HG02884 (cell line): ENCODE results near the gene ARHGAP6.
A peak's percentile ranks its signal among the peaks of the same experiment; 100 is the strongest.
"Not testable (repeated sequence)": the region's sequence is repeated elsewhere in the genome, so short reads cannot be mapped to it uniquely, and the experiment has no call there.

Source experiments
- ATAC-seq: cut with Tn5 transposase; IDR thresholded peaks from one replicate; pipeline ENCODE4 v1.9.1; 2021; ENCODE audit warnings: mild to moderate bottlenecking, moderate library complexity; ENCODE audit not compliant: unreplicated experiment

Gene ARHGAP6

DNA sequence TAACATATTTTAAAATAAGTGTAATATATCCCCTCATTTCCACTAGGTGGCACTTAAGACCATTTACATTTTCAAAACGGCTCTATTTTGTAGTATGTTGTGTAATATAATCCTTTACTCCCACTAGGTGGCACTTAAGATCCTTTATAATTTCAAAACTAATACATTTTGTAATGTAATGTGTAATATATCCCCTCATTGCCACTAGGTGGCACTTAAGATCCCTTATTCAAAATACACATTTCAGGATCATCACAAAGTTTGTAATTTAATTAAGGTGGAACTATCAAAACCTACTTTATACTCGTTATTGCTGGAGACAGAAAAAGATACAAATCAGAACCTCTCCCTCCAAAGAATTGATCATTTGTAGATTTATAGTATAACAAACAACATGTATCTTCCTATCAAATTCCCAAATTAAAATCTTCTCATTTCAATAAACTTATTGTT is 132.5 kb downstream of the ARHGAP6 start:
- peak; percentile 84 for ATAC-seq

DNA sequence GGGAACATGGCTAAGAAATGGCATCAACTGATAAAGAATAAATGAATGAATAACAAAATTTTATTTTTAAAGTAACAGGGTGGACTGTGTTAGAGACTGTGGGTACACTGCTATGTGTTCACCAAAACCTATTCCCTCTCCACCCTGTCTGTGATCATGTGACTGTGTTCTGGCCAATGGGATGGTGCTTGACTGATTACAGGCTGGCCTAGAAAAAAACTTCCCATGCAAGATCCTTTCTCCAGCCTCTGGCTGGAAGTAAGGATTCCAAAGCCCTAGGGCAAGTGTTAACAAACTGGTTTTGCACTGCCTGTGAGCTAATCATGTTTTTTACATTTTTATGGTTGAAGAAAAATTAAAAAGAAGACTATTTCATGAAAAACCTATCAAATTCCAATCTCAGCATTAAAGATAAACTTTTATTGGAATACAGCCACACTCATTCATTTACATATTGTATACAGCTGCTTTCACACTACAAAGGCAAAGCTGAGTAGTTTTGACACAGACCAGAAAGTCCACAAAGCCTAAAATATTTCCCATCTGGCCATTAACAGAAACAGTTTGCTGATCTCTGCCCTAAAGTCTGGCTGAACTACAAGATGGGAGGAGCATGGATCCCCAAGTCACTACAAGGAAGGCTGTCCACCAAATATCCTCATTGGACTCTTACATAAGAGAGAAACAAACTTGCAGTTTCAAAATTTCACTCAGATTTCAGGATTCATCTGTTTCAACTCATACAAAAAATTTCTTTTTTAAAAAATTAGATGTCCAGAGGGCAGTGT is 133.2 kb downstream of the ARHGAP6 start:
- no peak for ATAC-seq

DNA sequence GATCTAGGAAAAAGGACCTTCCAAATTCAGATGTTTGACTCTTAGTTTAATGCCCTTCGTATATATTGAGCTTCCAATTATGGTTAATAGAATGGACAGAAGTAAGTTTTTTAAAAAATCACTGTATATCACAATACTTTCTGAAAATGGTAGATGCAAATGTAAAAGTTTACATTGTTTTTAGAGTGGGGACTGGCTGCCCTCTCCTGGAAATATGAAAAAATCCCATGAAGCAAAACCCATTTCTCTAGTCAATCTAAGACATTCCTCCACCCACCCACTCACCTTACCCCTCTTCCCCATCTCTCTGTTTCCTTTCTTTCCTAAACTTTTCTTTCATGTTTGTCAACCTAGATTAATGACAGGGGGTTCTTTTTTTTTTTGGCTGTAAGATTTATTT is 134.5 kb downstream of the ARHGAP6 start:
- ATAC-seq = no peak

DNA sequence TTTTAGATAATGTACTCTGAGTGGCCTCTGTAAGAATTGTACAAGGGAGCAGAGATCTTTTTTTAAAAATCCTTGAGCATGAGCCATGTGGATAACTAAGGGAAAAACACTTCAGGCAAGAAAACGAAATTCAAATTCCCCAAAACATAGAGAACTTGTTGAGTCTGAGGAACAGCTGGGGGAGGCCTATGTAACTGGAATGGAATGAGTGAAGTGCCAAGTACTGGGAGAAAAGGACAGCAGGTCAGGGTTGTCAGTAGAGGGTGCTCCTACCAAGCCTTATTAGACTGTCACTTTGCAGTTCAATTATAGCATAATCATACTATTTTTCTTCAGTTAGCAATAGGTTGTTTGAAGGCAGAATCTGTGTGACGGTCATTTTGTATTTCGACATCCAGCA is 135.1 kb downstream of the ARHGAP6 start:
- ATAC-seq = no peak

DNA sequence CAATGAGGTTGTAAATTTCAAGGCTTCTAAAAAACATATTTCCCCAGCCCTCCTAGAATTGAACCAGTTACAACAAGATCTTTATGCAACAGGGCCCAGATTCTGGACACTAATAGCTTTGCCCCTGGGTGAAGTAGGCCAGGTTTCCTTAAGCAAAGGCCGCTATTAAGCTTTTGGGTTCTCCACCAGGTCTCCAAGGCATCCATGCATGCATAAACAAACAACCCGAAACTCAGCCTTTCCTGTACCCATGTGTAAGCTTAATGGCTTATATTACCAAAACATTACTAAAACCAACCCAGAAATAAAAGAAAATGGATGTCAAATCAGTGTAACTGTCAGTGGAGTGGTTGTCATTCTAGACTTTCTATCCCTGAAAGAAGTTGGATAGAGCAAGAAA is 137.1 kb downstream of the ARHGAP6 start:
- ATAC-seq = no peak

DNA sequence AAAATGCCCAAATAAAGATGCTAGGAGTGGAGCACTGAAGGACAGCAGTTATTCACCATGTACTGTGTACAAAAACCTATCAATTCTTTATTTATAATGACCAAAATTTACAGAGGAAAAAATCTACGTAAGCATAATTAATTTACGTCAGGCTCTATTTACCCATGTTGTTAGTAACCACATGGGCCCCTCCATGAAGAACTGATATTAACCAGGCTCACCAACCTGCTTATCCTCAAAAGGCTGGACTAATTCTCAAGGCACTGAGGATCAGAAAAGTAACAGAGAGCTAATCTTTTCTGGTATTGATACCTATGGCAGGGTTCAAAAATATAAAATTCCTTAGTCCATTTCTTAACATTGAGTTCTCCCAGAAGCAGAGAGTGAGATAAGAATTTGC is 140.0 kb downstream of the ARHGAP6 start:
- no peak for ATAC-seq

DNA sequence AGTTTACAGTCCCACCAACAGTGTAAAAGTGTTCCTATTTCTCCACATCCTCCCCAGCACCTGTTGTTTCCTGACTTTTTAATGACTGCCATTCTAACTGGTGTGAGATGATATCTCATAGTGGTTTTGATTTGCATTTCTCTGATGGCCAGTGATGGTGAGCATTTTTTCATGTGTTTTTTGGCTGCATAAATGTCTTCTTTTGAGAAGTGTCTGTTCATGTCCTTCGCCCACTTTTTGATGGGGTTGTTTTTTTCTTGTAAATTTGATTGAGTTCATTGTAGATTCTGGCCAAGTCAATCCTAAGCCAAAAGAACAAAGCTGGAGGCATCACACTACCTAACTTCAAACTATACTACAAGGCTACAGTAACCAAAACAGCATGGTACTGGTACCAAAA is 146.5 kb downstream of the ARHGAP6 start:
- ATAC-seq = not testable (repeated sequence)

DNA sequence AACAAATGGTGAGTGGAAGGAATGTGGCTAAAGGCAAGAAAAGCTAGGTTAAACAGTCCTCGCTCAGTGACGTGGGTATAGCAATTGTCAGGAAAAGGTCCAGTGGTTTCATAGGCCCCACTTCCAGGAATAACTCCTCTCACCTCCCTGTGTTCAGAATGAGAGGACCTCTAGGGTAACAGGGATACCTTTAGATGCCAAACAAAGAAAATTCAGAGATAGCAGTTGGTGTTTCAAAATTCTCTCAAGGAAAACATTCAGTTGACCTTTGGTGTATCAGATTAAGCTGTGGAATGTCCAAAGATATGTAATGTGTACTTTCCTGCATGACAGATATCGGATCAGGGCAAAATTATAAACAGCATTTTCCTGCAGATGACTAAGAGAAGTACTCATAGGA is 155.9 kb downstream of the ARHGAP6 start:
- ATAC-seq = no peak

DNA sequence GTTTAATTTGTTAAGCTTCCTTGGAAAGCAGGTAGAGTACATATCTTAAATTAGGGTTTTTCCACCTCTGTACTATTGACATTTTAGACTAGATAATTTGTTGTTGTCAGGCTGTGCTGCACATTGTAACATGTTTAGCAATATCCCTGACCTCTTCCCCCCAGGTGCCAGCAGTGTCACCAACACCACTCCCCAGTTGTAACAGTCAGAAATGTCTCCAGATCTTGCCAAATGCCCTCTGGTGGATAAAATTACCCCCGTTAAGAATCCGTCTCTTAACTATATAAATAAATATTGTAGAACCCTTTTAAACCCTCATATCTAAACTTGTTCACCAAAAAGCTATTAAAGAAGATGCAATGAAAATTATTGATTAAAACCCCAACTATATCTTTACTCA is 161.5 kb downstream of the ARHGAP6 start:
- ATAC-seq = no peak

DNA sequence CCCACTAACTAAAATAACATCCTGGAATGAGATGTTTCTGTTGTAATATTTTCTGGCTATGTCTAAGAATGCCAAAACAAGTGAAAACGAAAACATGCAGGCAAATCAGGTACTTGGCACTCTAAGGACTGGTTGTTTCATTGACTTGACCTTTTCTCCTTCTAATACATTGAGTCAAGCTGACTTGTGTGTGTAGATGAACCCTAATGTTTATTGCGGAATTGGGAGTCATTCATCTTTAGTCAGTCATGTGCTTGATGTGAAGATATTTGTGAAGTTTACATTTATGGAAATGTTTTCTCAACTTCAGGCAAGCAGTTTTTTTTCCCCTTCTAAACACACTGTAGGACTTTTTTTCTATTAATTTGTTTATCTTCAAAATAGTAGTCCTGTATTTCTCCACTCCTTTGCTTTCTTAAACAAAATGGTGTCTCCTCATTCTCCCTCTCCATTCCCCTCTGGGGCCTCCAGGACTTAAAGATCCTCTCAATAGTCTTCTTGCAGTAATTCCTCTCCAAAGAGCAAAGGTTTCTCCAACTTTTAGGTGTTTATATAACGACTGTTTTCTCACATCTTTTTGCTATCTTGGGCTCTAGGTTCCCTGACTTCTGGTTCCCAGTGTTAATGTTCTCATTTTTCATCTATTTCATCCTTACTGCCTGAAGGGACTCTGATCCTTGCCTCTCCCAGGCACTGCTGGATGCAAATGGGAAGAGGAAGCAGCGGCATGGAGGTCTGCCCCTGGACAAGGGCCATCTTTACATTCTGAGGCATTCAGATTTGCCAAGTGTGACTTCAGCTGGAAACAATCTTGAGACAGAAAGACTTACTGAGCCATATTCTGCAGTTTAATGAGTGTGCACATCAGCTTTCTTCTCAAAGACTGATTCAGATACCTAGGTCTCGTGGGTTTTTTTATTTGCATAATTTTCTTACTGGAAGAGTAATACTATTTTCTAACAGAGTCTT is 166.4 kb downstream of the ARHGAP6 start:
- ATAC-seq = no peak

DNA sequence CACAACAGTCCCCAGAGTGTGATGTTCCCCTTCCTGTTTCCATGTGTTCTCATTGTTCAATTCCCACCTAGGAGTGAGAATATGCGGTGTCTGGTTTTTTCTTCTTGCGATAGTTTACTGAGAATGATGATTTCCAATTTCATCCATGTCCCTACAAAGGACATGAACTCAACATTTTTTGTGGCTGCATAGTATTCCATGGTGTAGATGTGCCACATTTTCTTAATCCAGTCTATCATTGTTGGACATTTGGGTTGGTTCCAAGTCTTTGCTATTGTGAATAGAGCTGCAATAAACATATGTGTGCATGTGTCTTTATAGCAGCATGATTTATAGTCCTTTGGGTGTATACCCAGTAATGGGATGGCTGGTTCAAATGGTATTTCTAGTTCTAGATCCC is 174.3 kb downstream of the ARHGAP6 start:
- not testable (repeated sequence) for ATAC-seq

DNA sequence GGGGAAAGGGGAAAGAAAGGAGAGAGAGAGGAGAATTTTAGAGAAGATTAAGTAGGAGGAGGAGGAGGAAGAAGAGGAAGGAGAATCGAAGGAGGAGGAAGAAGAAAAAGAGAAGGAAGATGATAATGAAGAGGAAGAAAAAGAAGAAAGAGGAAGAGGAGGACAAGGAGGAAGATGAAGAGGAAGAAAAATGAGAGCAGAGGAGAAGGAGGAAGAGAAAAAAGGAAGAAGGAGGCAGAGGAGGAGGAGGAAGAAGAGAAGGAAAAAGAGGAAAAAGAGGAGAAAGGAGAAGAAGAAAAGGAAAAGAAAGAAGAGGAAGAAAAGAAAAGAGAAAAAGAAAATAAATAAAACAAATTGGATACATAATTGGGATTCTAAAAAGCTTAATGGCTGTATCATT is 181.4 kb downstream of the ARHGAP6 start:
- no peak for ATAC-seq

DNA sequence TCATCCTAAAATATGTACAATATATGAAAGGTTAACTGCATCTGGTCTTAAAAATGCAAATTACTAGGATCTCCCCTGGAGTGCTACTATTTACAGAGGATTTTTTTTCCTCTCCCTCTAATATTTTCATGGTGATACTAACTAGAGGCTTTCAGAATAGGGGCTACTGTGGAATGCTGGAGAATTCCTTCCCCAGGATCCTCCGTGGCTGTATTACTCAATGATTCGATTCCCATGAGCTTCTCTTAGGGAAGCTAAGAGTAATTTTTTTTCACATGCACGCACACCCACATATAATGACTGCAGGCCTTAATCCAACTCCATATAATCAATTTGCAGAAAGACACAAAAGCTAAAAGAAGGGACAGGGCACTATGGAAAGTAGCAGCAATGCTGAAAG is 184.7 kb downstream of the ARHGAP6 start:
- ATAC-seq = no peak

DNA sequence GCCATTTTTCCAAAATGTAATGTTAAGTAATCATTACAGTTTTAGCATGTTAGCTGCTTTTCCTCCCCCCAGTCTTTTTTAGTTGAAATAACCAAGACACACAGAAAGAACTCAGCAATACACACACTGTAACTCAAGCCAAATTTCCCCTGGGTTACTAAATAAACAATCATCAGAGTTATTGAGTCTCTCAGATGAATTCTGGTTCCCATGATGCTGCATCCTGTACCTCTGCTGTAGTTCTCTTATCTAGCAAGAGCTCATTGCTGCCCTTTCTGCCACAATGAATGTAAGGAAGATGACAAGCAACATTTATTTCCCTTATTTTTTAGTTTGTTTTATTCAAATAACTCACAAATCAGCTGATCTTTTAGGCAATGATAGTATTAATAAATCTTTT is 185.1 kb downstream of the ARHGAP6 start:
- ATAC-seq = no peak

DNA sequence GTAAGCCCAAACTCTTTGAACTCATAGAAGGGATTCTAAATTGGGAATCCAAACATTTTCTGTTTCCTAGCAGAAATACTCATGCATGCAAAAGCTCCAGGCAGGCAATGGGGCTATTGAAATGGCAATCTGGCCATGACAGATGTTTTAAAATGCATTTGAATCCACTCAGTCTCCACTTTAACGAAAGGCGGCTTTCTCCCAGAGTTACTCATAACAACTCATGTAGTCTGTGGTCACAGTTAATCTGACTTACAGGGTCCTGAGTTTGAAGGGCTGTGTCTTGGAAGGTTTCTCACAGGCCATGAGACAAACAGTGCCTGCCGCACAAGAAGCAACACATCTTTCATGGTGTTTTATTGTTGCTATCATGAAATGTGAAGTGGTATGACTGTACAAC is 186.8 kb downstream of the ARHGAP6 start:
- no peak for ATAC-seq

DNA sequence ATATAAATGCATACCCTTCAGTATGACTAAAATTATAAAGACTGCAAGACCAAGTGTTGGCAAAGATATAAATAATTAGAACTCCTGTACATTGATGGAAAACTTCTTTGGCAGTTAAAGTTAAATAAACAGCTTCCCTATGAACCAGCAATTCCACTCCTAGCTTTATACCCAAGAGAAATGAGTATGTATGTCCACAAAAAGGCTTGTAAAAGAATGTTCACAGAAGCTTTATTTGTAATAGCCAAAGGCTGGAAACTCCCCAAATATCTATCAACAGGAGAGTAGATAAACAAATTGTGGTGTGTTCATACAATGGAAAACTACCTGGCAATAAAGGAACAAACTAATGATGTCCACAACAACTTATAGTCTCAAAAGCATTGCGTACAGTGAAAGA is 187.7 kb downstream of the ARHGAP6 start:
- ATAC-seq = no peak

DNA sequence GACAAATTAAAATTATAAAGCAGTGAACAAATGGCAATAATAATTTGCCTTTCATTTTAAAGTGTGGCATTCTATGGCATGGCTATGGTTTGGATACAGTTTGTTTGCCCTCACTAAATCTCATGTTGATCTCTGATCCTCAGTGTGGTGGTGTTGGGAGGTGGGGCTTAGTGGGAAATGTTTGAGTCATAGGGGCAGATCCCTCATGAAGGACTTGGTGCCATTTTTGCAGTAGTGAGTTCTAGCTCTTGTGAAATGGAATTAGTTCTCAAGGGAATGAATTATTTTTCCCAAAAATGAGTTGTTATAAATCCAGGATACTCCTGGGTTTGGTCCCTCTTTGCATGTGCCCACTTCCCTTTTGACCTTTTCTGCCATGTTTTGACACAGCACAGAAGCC is 191.1 kb downstream of the ARHGAP6 start:
- no peak for ATAC-seq

DNA sequence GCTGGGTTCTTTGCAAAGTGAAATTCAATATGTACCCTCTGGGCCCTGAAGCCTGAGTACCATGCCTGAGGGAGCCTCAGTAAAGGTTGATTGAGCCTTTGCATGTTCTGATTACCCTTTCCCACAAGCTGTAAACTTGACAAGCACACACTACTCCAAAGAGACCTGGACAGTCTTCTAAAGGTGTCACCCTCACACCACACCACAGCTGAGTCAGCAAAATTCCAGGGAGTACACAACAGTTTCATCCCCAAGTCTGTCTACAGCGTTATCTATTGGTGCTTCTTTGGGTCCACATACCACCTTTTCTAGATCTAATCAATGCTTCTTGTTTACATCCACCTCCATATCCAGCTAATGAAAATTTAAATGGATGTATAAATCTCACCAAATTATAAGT is 191.7 kb downstream of the ARHGAP6 start:
- ATAC-seq = no peak

DNA sequence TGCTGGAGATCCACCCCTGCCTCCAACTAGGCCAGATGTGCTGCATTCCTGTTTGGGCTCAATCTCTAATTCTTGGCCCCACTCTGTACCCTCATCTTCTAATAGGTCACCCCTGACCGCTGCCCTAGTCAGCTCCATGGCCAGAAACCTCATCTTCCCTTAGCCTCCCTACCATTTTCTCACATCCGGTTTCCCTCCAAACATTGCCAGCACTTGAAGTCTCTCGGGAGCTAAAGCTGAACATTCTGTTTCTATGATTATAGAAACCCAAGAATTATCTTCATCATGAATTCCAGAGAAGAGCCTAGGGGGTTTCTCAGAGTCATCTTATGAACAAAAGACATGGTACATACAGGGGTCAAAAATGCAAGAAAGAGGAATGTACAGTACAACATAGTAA is 192.8 kb downstream of the ARHGAP6 start:
- no peak for ATAC-seq

DNA sequence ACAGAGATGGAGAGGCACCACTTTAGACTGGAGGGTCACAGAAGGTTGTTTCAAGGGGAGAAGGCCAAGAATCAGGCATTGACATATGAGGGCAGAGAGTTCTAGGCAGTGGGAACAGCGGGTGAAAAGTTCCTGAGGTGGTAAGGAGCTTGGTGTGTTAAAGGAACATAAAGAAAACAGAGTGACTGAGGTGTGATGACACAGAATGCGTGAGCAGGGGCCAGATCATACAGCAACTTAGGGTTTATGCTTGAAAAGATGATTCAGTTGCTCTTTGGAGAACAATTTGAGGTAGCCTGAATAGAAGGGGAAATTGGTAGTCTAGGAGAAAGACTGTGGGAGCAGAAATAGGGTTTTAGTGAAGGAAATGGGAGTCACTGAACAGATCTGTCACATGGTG is 193.3 kb downstream of the ARHGAP6 start:
- ATAC-seq = no peak

DNA sequence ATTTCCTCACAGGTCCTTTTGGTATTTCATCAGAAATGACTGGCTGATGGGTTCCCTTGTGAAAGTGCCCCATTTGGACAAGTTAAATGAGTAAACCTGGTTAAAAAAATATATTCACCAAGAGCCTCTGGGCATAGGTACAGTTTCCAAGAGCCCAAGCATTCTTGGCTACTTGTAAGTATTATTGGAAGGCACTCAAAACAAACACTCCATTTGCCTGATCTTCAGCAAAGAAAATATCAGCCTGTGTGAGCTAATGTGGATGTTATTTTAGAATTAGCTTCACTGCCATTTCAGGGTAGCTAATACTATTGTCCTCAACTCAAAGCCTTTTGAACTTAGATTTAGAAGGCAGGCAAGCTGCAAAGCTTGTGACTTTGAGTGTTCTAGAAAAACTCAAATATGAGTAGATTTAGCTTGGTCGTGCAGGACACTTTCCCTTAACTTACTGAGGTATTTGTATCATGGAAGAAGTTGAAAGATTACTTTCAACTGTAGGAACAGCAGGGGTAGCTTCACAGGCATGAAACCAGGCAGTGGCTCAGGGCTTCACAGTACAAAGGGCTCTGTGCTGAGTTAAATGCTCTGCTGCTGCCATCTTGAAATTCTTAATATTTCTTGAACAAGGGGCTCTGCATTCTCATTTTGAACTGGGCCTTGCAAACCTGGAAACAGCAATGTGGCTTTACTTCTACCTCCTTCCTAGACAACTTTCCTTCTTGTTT is 195.3 kb downstream of the ARHGAP6 start:
- no peak for ATAC-seq
